BJ (cell line): Measurements from ENCODE around the gene ATXN2. TPM values are rescaled to one million over a fixed set of nuclear protein-coding genes. Genes with fewer than 3 reads are reported as not detected.

Experiments
- CTCF ChIA-PET: fragments of 350-600 bp; formaldehyde crosslinking; extraction: SDS; loops from one replicate; lab custom pipeline; 2021; ENCODE audit warnings: antibody characterized with exemption, inconsistent platforms; lab: Yijun Ruan, JAX
- POLR2A ChIA-PET: fragments of 300-600 bp; sonication (Branson Sonifier 250); formaldehyde crosslinking; extraction: SDS; loops from one replicate; lab custom pipeline; 2021; ENCODE audit warnings: antibody characterized with exemption; lab: Charles Lee
- DNase-seq: peaks from one replicate; pipeline ENCODE4 v3.0.0-alpha.2; 2011; ENCODE audit warnings: low read depth
- H3K27me3 ChIP-seq: 2 replicates; pipeline ENCODE4 v1.6.0; 2011; ENCODE audit warnings: low read length; ENCODE audit not compliant: control insufficient read depth, insufficient read depth
- H3K36me3 ChIP-seq: 2 replicates; pipeline ENCODE4 v1.5.1; 2011; ENCODE audit warnings: low read length; ENCODE audit not compliant: control insufficient read depth, insufficient read depth
- H3K4me3 ChIP-seq: 2 replicates; pipeline ENCODE4 v1.5.1; 2011; ENCODE audit warnings: low read depth, mild to moderate bottlenecking, control low read depth, low read length
- CTCF ChIP-seq: IDR thresholded peaks from 2 replicates; pipeline ENCODE4 v1.5.1; 2011; ENCODE audit warnings: low read depth, mild to moderate bottlenecking, control low read depth, inconsistent platforms, low read length, moderate library complexity; ENCODE audit not compliant: insufficient read depth
- polyA plus RNA-seq: library from polyadenylated mRNA; depleted of rRNA; stranded (reverse); fragments of >200 nt; gene quantifications from 2 replicates; pipeline ENCODE4 v1.2.3, GENCODE V29; 2011

ATXN2 gene
- polyA plus RNA-seq, 1 experiment: 30.3 TPM

GRCh38 chr12:111546758-111547383 lies 52.2 kb downstream of the ATXN2 start:
- no peak for DNase-seq
- Histone ChIP-seq H3K36me3 (peaks cover 12% of the 10 kb centered on the region), H3K27me3 (no peaks in the 10 kb centered on the region), H3K4me3 (no peak overlapping the region)
- CTCF ChIA-PET: interaction anchor here (1.4 kb wide), 1 partner anchor 19 kb away, joined by 4 read pairs; no protein-coding TSS in a partner anchor
- POLR2A ChIA-PET: interaction anchor here (0.6 kb wide), 1 partner anchor 104 kb away, joined by 4 read pairs; no protein-coding TSS in a partner anchor
- no peak for TF ChIP-seq CTCF

GRCh38 chr12:111546171-111546570 lies 52.9 kb downstream of the ATXN2 start:
- no peak for TF ChIP-seq CTCF
- ChIA-PET POLR2A (no interaction called here), CTCF (interaction anchor here (1.4 to 1.5 kb wide), 2 partner anchors 19 to 24 kb away, joined by 3 to 4 read pairs; no protein-coding TSS in a partner anchor)
- DNase-seq: no peak
- Histone ChIP-seq H3K36me3 (peaks cover 11% of the 10 kb centered on the region), H3K27me3 (no peaks in the 10 kb centered on the region), H3K4me3 (no peak overlapping the region)

GRCh38 chr12:111544032-111544431 lies 55.1 kb downstream of the ATXN2 start:
- POLR2A ChIA-PET: no interaction called here

GRCh38 chr12:111532751-111533150 lies 66.4 kb downstream of the ATXN2 start:
- CTCF ChIA-PET: no interaction called here
- Histone ChIP-seq H3K4me3 (no peak overlapping the region), H3K36me3 (peaks cover 7% of the 10 kb centered on the region), H3K27me3 (no peaks in the 10 kb centered on the region)
- no peak for TF ChIP-seq CTCF
- DNase-seq: no peak
- POLR2A ChIA-PET: no interaction called here

More at GRCh38 chr12:111544032-111544431, 55.1 kb downstream of the ATXN2 start:
- Histone ChIP-seq H3K27me3 (no peaks in the 10 kb centered on the region), H3K36me3 (peaks cover 10% of the 10 kb centered on the region), H3K4me3 (no peak overlapping the region)
- no peak for TF ChIP-seq CTCF
- no peak for DNase-seq
- CTCF ChIA-PET: interaction anchor here (1.5 kb wide), 1 partner anchor 14 kb away, joined by 5 read pairs; no protein-coding TSS in a partner anchor
